Retina (tissue), 1 donor: ENCODE measurements around the gene PNKD.
"Not testable (repeated sequence)": the region's sequence is repeated elsewhere in the genome, so short reads cannot be mapped to it uniquely, and the experiment has no call there.

Experiments
- DNase-seq: peaks from one replicate; pipeline ENCODE4 v3.0.0-alpha.2; 2016

The PNKD gene

DNA sequence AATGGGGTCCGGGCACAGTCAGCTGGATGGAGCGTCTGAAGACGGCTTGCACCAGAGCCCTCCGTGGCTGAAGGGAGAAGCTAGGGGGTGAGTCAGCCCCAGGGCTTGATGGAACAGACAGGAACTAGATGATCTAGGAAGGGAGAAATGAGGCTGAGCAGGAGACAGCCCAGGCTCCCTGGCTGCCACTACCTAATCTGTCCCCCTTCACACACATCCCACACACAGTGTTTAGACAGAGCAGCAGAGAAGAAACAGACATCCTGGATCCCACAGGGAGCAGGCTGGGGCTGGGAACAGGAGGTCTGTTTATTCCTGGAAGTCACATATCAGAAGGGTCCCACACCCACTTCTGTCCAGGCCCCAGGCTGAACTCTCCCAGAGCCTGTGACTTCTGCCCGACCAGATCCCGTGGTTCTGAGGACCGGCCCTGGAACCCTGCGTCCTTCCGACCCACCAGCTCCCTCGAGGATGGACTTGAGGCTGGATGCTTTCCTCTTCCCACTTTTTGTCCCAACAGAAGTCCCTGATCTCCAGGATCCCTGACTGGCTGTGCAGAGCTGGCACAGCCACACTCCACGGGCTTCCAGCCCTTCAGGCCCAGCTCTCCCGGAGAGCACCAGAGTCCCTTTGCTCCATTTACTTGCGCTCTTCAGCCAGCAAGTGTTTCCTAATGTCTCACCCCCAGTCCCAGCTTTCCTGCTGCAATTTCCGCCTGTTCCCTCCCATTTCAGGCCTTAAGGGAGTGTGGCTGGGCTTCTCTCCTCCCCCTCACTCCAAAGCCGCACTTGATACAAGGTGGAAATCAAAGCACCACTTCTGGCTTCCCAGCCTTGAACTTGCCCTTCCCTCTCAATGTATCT is 11.0 kb upstream of the PNKD start:
- no peak for DNase-seq

DNA sequence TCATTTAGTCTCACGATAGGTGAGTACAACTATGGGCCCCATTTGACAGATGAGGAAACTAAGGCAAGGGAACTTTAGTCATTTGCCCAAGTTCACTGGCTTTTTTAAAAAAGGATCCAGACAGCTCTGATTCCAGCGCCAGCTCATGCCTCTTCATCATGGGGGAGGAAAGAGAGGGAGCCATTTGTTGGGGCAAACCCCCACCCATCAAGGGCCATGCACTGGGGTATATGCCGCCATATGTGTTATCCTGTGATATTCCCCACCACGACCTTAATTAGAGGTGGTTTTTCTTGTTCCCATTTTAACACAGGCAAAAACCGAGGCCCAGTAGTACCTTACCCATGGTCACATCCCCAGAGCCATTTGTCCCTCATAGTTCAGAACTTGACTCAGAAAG is 10.2 kb upstream of the PNKD start:
- DNase-seq = no peak

DNA sequence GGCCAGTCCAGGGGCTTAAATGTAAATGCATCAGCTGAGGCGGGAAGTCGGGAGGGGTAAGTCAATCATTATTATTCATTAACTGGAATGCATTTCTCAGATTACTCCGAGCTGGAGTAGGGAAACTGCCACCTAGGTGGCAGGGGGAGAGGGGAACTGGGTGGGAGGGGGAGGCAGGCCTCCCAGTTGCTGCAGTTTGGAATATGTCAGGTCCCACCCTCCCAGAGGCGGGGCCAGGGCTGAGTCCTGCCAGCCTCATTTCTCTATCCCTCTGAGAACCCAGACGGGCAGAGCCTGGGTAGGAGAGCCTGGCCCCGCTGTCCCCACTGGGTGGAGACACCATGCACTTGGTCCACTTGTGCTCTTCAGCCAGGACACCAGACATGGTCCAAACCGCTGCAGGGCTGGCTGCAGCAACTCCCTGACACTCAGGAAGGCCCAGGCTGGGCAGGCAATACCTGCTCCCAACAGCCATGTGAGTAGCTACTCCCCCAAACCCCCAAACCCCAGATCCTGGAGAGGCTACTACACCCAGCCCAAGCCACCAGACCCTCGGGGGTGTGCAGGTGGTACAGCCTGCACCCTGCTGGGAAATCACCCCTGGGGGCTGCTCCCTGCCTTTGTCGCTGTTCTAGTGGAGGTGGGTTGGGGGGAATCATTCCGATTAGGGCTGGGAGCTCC is 9.4 kb upstream of the PNKD start, which contains the start of gene GPBAR1:
Gene GPBAR1, plus strand, starts transcription at position 274 of the 681 bp plus-strand sequence. CDS start 1,710 bp downstream, outside the sequence.
- peak; percentile 35 for DNase-seq

DNA sequence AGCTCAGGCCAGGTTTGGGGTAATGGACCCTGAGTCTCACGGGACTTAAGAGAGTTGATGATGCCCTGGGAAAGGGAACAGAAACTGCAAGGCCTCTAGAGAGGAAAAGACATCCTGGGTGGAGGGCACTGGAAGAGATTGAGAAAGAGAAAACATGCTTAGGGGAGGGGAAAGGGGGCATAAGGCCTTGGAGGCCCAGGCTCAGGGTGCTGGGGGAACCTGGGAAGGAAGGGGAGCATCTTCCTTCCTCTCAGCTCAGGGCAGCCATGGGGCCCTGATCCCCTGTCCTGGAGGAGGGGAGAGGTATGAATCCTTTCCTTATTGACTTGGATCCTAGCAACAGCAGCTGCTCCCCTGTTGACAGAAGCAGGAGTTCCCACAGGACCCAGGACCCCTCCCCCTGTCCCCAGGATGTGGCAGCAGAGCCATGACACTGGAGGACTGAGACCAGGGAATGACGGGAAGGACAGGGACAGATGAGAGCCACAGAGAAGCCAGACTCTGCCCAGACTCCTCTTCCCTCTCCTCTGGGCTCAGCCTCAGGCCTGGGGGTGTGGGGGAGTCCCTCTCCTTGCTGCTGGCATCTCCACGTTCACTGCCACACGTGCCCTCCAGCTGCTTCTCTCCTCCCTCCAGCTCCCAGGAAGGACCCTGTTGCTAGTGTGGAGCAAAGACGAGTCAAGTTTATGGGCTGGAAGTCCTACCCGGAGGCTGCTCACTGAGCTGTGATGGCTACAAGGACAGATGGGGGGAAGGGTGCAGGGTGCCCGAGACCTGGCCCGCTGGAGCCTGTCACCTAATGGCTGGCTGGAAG is 8.7 kb upstream of the PNKD start:
- DNase-seq = peak; percentile 56

DNA sequence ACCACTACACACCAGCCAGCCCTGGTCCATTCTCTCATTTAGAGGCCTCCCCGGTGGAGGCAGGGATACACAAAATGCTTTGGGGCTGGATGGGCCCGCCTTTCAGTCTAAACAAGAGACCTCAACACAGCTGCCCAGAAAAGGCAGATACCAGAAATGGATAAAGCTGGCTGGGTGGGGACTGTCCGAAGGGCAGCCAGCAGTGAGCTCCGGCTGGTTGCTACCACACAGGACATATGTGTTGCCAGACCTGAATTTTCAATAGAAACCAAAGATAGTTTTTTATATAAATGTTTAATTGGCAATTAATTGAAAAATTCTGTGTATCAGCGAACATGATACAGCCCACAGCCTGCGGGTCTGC is 8.1 kb upstream of the PNKD start:
- DNase-seq = no peak

DNA sequence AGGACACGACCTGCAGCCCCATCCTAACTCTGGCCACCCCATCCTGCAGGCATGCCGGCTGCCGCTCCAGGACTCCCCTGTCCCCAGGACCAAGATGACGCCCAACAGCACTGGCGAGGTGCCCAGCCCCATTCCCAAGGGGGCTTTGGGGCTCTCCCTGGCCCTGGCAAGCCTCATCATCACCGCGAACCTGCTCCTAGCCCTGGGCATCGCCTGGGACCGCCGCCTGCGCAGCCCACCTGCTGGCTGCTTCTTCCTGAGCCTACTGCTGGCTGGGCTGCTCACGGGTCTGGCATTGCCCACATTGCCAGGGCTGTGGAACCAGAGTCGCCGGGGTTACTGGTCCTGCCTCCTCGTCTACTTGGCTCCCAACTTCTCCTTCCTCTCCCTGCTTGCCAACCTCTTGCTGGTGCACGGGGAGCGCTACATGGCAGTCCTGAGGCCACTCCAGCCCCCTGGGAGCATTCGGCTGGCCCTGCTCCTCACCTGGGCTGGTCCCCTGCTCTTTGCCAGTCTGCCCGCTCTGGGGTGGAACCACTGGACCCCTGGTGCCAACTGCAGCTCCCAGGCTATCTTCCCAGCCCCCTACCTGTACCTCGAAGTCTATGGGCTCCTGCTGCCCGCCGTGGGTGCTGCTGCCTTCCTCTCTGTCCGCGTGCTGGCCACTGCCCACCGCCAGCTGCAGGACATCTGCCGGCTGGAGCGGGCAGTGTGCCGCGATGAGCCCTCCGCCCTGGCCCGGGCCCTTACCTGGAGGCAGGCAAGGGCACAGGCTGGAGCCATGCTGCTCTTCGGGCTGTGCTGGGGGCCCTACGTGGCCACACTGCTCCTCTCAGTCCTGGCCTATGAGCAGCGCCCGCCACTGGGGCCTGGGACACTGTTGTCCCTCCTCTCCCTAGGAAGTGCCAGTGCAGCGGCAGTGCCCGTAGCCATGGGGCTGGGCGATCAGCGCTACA is 7.4 kb upstream of the PNKD start:
- DNase-seq = no peak

DNA sequence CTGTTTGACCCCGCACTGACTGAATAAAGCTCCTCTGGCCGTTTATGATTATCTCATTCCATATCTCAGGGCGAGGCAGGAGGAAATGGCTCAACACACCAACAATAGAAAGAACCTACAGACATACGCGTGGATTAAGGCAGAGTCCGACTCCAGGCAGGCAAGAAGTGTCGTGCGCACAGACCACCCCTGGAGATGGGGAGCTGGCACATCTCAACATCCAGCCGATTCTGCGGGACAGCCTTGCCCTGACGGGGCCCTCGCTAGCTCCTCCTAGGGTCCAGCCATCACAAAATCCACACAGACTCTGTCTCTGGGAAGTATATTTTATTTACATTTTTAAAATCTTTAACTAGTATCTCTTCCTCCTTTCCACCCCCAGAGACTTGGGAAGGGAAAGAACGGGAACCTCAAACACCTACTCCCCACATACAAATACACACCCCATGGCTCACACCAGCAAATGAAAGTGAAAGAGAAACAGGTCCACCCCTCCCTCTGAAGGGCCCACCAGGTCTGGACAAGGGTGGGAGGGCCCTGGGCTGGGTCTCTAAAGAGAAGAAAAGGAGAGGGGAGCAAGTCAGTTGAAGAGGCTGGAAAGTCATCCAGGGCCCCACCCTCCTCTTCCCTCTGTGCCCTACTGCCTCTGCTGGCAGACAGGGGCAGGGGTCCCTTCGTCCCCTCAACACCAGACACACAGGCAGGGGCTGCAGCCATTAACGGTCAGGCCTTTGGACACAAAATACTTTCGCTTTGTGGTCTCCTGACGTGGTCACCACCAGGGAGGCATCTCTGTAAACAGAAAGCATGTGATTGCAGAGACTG is 6.3 kb upstream of the PNKD start:
- DNase-seq = no peak

DNA sequence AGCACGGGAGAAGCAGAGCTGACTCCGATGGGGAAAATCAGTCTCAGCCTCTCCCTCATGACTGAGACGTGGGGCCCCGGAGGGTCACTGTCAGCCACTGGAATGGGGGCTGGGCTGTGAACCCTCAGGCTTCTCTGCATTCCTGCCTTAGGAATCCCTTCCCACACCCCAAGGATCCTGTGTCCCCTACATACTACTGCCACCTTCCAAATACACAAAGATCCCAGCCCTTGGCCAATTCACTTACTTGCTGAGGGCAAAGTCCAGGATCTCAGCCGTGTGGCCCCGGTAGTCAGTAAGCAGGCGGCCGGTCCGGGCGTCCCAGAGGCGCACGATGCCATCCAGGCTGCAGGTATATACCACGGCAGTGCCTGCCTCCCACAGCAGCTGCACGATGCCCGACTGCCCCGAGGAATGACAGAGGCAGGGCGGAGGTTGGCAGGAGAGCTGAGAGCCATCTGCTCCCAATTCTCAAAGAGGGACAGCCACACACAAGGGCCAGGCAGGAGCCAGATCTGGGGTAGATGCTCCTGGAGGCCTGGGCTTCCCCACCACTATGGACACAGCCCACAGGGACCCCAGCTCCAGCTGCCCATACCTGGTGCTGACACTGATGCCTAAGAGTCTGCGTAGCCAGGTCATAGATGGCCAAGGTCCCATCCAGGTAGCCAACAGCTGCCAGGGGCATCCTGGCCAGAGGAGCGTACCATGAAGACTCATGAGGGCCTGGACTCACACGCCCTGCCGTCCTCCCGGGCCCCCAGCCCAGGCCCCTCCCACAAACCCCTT is 5.4 kb upstream of the PNKD start:
- DNase-seq = no peak

DNA sequence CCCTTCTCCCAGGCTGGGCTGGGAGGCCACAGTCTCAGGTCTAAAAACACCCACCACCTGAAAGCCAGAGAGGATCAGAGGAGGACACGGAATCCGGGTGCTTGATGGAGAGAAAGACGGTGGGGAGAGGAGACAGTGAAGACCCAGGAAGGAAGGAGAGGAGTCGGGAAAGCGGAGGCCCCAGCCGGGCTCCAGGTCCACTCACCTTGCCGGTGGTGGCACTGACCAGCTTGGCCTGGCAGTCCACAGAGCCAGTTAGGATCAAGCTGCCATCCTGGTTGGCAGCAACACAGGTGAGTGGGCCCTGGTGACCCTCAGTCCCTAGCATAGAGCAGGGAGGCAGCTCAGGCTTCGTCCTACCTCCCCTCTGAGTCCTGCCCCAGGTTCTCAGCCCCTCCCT is 4.7 kb upstream of the PNKD start:
- no peak for DNase-seq

DNA sequence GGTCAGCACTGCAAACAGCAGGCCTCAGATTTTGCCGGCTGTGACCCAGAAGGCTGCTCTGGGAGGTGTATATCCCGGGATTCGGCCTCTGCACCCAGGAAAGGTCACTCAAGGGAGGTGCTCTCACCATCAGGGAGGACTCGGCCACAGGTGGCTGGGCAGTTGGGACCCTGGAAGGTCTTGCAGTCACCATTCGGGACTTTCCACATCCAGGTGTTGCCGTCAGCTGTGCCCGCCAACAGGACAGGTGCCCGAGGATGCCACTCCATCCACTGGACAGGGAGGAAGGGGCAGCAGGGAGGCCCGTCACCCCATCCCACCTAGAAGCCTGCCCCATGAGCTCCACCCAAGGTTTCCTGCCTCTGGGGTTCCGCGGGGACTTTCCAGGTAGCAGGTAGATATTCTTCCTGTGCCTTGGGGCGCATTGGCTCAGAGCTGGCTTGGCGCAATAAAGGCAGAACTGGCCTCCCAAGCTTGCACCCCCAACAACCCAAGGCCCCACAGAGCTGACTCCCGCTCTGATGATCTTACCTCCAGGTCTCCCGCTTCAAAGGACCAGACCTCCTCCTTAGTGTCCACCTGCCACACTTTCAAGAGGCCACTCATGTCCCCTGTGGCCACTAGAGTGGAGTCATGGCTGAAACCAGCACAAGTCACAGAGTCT is 3.9 kb upstream of the PNKD start:
- DNase-seq = no peak

DNA sequence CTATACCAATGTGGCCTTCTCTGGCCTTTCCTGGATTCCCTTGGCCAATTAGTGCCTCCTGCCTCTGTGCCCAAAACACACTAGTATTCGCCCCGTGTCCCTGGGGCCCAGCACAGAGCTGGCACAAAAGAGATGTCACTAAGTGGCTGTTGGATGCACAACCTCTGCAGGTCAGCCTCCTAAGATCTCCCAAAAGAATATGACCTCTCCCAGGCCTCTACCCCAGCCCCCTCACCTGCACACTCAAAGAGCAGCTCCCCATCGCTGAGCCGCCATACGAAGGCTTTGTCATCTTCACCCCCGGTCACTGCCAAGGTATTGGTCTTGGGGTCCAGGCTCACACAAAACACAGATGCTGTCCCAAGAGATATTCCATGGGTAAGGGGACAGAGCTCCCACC is 3.1 kb upstream of the PNKD start:
- DNase-seq = no peak

DNA sequence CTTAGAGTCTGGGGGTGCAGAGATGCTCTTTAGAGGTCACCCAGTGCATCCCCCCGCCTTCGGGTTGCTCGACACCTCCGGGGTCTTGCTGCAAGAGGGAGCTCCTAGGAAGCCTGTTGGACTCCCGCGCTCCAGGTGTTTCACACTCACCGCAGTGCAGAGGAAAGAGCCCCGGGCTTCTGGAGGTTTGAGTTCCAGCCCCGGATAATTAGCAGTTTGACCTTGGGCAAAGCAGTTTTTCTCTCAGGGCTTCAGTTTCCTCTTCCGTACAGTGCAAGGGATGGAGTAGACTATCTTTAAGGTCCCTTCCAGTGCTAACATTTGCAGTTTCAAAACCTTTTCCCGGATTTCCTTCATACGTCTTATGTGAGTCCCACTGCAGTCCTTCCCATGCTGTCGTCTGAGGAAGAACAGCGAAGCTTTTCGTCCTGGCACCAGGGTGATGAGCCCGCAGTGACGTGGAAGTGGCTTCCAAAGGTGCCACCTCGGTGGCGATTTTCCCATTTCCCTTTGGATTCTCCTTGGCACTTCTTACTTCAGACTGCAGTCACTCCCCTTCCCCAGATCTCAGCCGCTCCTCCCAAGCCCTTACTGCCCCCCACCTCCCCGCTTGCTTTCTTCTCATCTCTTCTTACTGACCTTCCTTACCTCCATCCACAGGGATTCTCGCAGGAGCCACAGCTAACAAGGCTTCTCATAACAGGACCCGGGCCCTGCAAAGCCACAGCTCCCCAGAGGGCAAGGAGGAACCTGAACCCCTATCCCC is 585 bp downstream of the PNKD start:
- no peak for DNase-seq

DNA sequence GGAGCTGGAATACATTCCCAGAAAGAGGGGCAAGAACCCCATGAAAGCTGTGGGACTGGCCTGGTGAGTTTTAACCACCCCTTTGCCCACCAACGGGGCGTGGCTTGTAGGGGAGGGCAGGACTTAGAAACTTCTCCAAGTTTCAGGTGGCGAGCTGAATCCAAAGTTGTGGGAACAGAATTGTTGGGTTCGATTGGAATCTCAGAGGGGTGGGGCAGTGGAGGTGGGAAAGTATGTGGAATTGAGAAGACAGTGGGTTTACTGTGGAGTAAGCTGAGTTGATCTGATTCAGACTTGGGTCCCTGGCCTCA is 1.1 kb downstream of the PNKD start:
- DNase-seq = no peak

DNA sequence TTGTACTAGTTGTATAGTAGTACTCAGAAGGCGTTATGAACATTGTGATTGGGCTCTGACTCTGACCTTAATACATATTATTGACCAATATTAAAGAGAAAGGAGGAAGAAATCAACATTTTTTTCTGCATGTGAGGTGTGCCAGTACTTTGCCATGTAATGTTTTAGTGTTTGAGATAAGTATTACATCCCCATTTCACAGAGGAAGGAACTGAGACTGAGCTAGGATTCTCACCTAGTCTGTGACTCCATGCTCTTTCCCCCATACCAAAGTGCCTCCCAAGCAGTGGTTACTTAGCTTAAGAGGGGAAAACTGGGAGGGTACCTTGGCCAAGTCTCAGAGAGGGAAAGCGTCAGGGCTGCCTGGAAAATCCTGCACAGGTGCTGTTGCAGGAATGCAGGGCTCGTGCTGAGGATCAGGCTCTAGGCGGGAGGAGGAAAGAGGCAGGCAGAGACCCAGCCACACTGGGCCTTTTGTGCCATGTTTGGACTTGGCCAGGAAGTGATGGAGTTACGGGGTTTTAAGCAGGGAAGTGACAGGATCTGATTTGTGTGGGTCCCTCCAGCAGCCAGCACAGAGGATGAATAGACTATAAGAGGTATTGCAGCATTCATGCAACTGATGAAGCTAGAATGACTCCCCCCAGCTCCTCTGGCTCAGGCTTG is 1.7 kb downstream of the PNKD start:
- DNase-seq = no peak

DNA sequence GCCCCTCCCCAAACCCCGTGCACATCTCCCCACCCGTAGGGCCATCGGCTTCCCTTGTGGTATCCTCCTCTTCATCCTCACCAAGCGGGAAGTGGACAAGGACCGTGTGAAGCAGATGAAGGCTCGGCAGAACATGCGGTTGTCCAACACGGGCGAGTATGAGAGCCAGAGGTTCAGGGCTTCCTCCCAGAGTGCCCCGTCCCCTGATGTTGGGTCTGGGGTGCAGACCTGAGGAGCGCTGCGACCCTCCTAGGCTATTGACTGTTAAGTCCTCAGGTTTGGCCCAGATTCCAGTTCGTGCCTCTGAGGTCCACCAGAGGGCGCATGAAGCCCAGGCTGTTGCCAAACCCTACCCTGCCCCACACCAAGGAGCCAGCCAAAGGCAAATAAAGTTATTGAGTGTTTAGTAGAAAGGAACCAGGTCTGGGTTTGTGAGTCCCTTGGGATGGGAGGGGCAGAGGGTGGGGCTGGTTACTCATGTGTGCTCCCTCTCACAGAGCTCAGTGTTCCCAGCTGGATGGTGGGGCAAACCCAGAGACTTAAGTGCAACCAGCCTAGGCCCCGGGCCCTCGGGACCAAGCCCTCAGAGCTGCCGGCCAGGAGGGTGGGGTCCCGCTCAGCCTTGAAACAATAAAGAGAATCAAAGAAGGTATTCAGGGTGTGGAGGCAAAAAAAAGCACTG is 2.4 kb downstream of the PNKD start:
- DNase-seq = peak; percentile 76

DNA sequence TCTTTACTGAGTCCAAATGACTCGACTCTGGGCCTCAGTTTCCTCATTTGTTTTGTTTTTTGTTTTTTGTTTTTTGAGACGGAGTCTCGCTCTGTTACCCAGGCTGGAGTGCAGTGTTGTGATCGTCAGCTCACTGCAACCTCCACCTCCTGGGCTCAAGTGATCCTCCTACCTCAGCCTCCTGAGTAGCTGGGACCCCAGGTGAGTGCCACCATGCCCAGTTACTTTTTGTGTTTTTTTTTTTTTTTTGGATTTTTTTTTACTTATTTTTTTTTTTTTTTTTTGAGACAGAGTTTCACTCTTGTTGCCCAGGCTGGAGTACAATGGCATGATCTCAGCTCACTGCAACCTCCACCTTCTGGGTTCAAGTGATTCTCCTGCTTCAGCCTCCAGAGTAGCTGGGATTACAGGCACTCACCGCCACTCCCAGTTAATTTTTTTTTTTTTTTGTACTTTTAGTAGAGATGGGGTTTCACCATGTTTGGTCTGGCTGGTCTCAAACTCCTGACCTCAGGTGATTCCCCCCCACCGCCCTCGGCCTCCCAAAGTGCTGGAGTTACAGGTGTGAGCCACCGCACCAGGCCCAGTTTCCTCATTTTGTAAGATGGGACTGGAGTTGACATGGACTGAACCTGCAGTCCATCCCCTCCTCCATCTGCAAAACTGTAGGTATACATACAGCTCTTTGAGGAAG is 3.0 kb downstream of the PNKD start:
- not testable (repeated sequence) for DNase-seq

DNA sequence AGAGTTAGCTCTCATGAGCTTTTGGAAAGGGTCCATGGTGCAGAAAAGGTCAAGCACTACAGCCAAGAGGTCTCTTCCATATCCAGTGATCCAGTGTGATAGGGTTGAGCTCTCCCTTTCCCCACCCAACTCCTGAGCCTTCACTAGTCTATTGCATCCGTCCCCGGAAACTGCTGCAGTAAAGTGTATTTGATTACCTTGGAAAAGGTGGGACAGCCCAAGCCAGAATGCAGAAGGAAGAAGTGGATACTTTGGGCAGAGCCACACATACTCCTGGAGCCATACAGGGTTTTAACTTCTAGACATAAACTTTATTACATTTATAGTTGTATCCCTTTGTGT is 3.6 kb downstream of the PNKD start:
- no peak for DNase-seq

DNA sequence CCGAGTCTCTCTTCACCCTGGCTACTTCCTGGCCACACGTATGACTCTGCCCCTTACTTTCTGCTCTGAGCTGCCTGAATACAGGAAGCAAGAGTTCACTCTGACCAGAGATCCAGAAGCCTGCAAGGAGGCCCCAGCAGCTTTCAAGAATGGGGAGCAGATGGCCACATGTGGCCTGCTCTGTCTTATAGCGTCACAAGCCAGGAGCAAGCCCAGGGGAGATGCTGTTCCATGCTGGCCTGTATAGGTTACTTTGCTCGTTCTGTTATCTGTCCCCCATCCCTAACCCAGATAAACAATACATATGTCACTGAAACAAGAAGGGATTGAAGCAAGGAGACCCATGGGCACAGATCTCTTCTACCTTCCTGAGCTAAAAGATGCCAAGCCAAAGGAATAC is 4.3 kb downstream of the PNKD start:
- no peak for DNase-seq
